Esophagus muscularis mucosa (tissue), 4 donors: ENCODE measurements around the gene ZNF79. TPM values are rescaled to one million over a fixed set of nuclear protein-coding genes. Genes with fewer than 3 reads are reported as not detected.

Source experiments
- DNase-seq: peaks from one replicate; pipeline ENCODE4 v3.0.0-alpha.2; 2017; ENCODE audit errors: extremely low spot score
- H3K27ac ChIP-seq, 4 donors: fragments of 200-600 bp; sonication (generic); replicated peaks in 1 of 4; 1 replicate in 3 of 4; 2 replicates in 1 of 4; pipeline ENCODE4 v1.5.1; 2016 to 2019; ENCODE audit warnings: mild to moderate bottlenecking in 1 of 4
- H3K27me3 ChIP-seq, 4 donors: fragments of 200-600 bp; sonication (generic); one replicate each; pipeline versions ENCODE4 v1.5.1 to v1.6.0; 2016 to 2019
- H3K36me3 ChIP-seq, 4 donors: fragments of 200-600 bp; sonication (generic); one replicate each; pipeline ENCODE4 v1.5.1; 2016 to 2019
- H3K4me1 ChIP-seq, 4 donors: fragments of 200-600 bp; sonication (generic); one replicate each; pipeline ENCODE4 v1.5.1; 2016 to 2019
- H3K4me3 ChIP-seq, 4 donors: fragments of 200-600 bp; sonication (generic); 1 replicate in 2 of 4; 2 replicates in 2 of 4; pipeline ENCODE4 v1.5.1; 2016 to 2019; ENCODE audit warnings: mild to moderate bottlenecking in 4 of 4, moderate library complexity in 1 of 4
- H3K9me3 ChIP-seq, 4 donors: fragments of 200-600 bp; sonication (generic); 1 replicate in 3 of 4; 2 replicates in 1 of 4; pipeline ENCODE4 v1.5.1; 2016 to 2019
- EP300 ChIP-seq: sonication (generic); formaldehyde crosslinking; IDR thresholded peaks from one replicate; pipeline ENCODE4 v1.6.1; 2017; ENCODE audit warnings: antibody characterized with exemption
- POLR2A ChIP-seq: fragments of 450-650 bp; IDR thresholded peaks from one replicate; pipeline ENCODE4 v1.6.1; 2017; ENCODE audit warnings: antibody characterized with exemption, moderate library complexity, mild to moderate bottlenecking, low read depth
- POLR2AphosphoS5 ChIP-seq, 2 donors: sonication (generic); formaldehyde crosslinking; IDR thresholded peaks; one replicate each; pipeline ENCODE4 v1.6.1; 2017; ENCODE audit warnings: antibody characterized with exemption in 2 of 2
- WGBS: methylation state at CpG from one replicate; pipeline ENCODE4 v1.1.5; 2018; 5-methylcytosine and 5-hydroxymethylcytosine counted together
- intact Hi-C: fragments of 100-400 bp; cut with DNase I; formaldehyde crosslinking; loops from one replicate; pipeline ENCODE4 v1.15.1; 2023
- total RNA-seq, 4 donors: library from RNA; depleted of rRNA; stranded (reverse); fragments of >200 nt; gene quantifications; one replicate each; pipeline versions ENCODE4 v1.1.0 to v1.2.1, GENCODE V29; 2016
- TF ChIP-seq, protein P1 (sequence below), 3 experiments: fragments of 200-600 bp in 2 of 3; fragments of 450-650 bp in 1 of 3; sonication (generic) in 2 of 3; IDR thresholded peaks; one replicate each; pipeline ENCODE4 v1.5.1; 2017 to 2019; ENCODE audit warnings: antibody characterized with exemption in 3 of 3, mild to moderate bottlenecking in 2 of 3, moderate library complexity in 1 of 3

Gene ZNF79
- total RNA-seq, 4 donors from 2014 or later: 8.3 to 12.8 (median 11.2) TPM

DNA sequence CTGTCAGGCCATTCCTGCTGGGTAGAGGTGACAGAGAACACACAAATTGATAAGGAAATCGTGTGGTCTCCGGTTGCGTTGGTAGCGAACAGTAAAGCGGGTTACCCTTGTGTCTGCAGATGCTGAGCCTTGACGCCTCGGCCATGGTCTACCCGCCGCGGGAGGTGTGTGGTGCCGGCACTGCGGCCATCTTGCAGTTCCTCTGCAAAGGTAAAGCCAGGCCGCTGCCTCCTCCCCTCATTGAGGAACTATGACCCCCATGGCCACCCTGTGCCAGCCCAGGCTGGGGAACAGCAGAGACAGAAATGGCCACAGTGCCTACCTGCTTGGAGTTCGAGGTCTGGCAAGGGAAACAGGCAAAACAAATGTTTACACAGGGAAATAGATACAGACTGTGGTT lies 43.4 kb downstream of the ZNF79 start:
- Histone ChIP-seq H3K27me3 (no peaks in the 10 kb centered on the region), H3K27ac (no peak overlapping the region), H3K4me3 (no peak overlapping the region), H3K4me1 (no peaks in the 10 kb centered on the region), H3K36me3 (peaks cover 36 to 83% (median 67%) of the 10 kb centered on the region in 4 donors), H3K9me3 (no peaks in the 10 kb centered on the region)
- no peak for TF ChIP-seq POLR2AphosphoS5 (IDR thresholded peaks at IDR 0.05)
- TF ChIP-seq, protein P1, sequence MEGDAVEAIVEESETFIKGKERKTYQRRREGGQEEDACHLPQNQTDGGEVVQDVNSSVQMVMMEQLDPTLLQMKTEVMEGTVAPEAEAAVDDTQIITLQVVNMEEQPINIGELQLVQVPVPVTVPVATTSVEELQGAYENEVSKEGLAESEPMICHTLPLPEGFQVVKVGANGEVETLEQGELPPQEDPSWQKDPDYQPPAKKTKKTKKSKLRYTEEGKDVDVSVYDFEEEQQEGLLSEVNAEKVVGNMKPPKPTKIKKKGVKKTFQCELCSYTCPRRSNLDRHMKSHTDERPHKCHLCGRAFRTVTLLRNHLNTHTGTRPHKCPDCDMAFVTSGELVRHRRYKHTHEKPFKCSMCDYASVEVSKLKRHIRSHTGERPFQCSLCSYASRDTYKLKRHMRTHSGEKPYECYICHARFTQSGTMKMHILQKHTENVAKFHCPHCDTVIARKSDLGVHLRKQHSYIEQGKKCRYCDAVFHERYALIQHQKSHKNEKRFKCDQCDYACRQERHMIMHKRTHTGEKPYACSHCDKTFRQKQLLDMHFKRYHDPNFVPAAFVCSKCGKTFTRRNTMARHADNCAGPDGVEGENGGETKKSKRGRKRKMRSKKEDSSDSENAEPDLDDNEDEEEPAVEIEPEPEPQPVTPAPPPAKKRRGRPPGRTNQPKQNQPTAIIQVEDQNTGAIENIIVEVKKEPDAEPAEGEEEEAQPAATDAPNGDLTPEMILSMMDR (IDR thresholded peaks at IDR 0.05): no peak
- TF ChIP-seq POLR2A: no peak
- TF ChIP-seq EP300: no peak
- intact Hi-C loops: no loop called here
- 91% methylated on average over 14 of the region's 14 CpGs for WGBS
- no peak for DNase-seq

- TF ChIP-seq, protein P1 (IDR thresholded peaks at IDR 0.05): no peak
- TF ChIP-seq POLR2A (no peak), POLR2AphosphoS5 (IDR thresholded peaks at IDR 0.05) (no peak), EP300 (no peak)
- intact Hi-C loops: no loop called here
- DNase-seq: no peak
- H3K4me1 ChIP-seq: no peaks in the 10 kb centered on the region
- H3K27ac ChIP-seq: no peak overlapping the region
- peaks cover 24 to 83% (median 62%) of the 10 kb centered on the region in 4 donors for H3K36me3 ChIP-seq
- WGBS: 94% methylated on average over 3 of the region's 3 CpGs
- no peaks in the 10 kb centered on the region for H3K9me3 ChIP-seq
- H3K4me3 ChIP-seq: no peak overlapping the region
- H3K27me3 ChIP-seq: no peaks in the 10 kb centered on the region
These were observed 46.5 kb downstream of the ZNF79 start for GRCh38 chr9:127470662-127471061.

DNA sequence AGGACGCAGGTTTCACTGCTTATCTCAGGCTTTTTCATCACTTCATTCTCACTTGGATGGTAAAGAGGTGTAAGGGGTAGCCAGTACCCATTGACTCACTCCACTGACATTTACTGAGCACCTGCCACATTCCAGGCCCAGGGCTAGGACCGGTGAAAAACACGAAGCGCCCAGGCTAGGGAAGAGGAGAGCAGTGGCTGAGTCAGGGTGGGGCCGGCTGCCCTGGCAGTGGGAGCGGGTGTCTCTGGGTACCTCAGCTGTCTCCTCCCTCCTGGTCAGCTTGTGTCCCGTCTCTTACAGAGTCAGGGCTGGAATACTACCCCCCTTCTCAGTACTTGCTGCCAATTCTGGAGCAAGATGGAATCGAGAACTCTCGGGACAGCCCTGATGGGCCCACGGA lies 49.3 kb downstream of the ZNF79 start:
- DNase-seq: no peak
- H3K9me3 ChIP-seq: no peaks in the 10 kb centered on the region
- H3K36me3 ChIP-seq: peaks cover 20 to 84% (median 68%) of the 10 kb centered on the region in 4 donors
- no peaks in the 10 kb centered on the region for H3K27me3 ChIP-seq
- no peak overlapping the region for H3K4me3 ChIP-seq
- no peak overlapping the region for H3K27ac ChIP-seq
- TF ChIP-seq, protein P1 (IDR thresholded peaks at IDR 0.05): no peak
- no peak for TF ChIP-seq EP300
- no peak for TF ChIP-seq POLR2A
- TF ChIP-seq POLR2AphosphoS5 (IDR thresholded peaks at IDR 0.05): no peak
- no peaks in the 10 kb centered on the region for H3K4me1 ChIP-seq
- WGBS: 90% methylated on average over 10 of the region's 10 CpGs
- intact Hi-C loops: no loop called here

- Histone ChIP-seq H3K36me3 (peaks cover 22 to 85% (median 70%) of the 10 kb centered on the region in 4 donors), H3K4me1 (no peaks in the 10 kb centered on the region), H3K27me3 (no peaks in the 10 kb centered on the region), H3K27ac (no peak overlapping the region), H3K4me3 (no peak overlapping the region), H3K9me3 (no peaks in the 10 kb centered on the region)
- no peak for TF ChIP-seq EP300
- TF ChIP-seq POLR2AphosphoS5 (IDR thresholded peaks at IDR 0.05): no peak
- TF ChIP-seq, protein P1 (IDR thresholded peaks at IDR 0.05): no peak
- no peak for TF ChIP-seq POLR2A
- no peak for DNase-seq
- WGBS: 81% methylated on average over 4 of the region's 4 CpGs
- intact Hi-C loops: no loop called here
These were observed 49.8 kb downstream of the ZNF79 start for GRCh38 chr9:127473932-127474331.

GRCh38 chr9:127474592-127474991 lies 50.4 kb downstream of the ZNF79 start:
- no peak overlapping the region for H3K4me3 ChIP-seq
- no peaks in the 10 kb centered on the region for H3K27me3 ChIP-seq
- H3K27ac ChIP-seq: no peak overlapping the region
- TF ChIP-seq, protein P1 (IDR thresholded peaks at IDR 0.05): no peak
- TF ChIP-seq POLR2AphosphoS5 (IDR thresholded peaks at IDR 0.05) (no peak), POLR2A (no peak), EP300 (no peak)
- no peaks in the 10 kb centered on the region for H3K9me3 ChIP-seq
- H3K4me1 ChIP-seq: no peaks in the 10 kb centered on the region
- intact Hi-C loops: no loop called here
- 83% methylated on average over 3 of the region's 5 CpGs for WGBS
- peaks cover 26 to 88% (median 72%) of the 10 kb centered on the region in 4 donors for H3K36me3 ChIP-seq
- DNase-seq: no peak
